ENCODE data around the gene LIPG. TPM values are rescaled to one million over a fixed set of nuclear protein-coding genes. Genes with fewer than 3 reads are reported as not detected.

LIPG gene
- total and polyA plus RNA-seq, 9 of the 15 experiments (the other 6 are each of a cell fraction or from before 2014, with no cell fraction given), result 0.76 to 1.8 (median 1.3) TPM

- Histone ChIP-seq H3K4me3 (no peak overlapping the region), H3K27me3 (ENCODE audit: control insufficient read depth in 2 of 2, insufficient read depth in 2 of 2, low read length in 2 of 2) (peaks cover 0 to 21% of the 10 kb centered on the region in 2 experiments; a peak in 3 of 5 replicates), H3K9me1 (ENCODE audit: control insufficient read depth, insufficient read depth, low read length) (no peaks in the 10 kb centered on the region), H3K9me3 (replicated peaks; ENCODE audit: control insufficient read depth, insufficient read depth, low read depth, low read length) (no peaks in the 10 kb centered on the region), H4K20me1 (replicated peaks; ENCODE audit: control insufficient read depth, insufficient read depth, low read length) (no peaks in the 10 kb centered on the region), H3K9ac (ENCODE audit: insufficient read depth in 1 of 2, low read depth in 2 of 2, low read length in 2 of 2) (no peak overlapping the region), H3K27ac (ENCODE audit: extremely low read depth, low read depth, low read length) (no peak overlapping the region), H2AFZ (ENCODE audit: low read depth, low read length) (no peak overlapping the region), H3K79me2 (ENCODE audit: control insufficient read depth, insufficient read depth, low read length) (no peaks in the 10 kb centered on the region), H3K4me2 (ENCODE audit: insufficient read depth, low read length) (no peak overlapping the region), H3K4me1 (replicated peaks in 1 of 2; ENCODE audit: control insufficient read depth in 2 of 2, insufficient read depth in 2 of 2, low read length in 2 of 2) (peaks cover 0 to 23% of the 10 kb centered on the region in 2 experiments; a peak in 3 of 5 replicates), H3K36me3 (ENCODE audit: control insufficient read depth, insufficient read depth, low read length) (no peaks in the 10 kb centered on the region)
- FAIRE-seq, result no peak
- in situ Hi-C loops (cut with MboI) (no loop called here), intact Hi-C loops (cut with micrococcal nuclease) (loop anchor here (2.0 to 10.0 kb wide), 2 partner anchors 48 to 206 kb away; no protein-coding TSS in a partner anchor)
- TF ChIP-seq STAG1 (CRISPR knock-in tag; IDR thresholded peaks at IDR 0.05; ENCODE audit: borderline replicate concordance) (no peak), FOXJ3 (CRISPR knock-in tag; IDR thresholded peaks at IDR 0.05) (no peak), RBM34 (IDR thresholded peaks at IDR 0.05; ENCODE audit: borderline replicate concordance, insufficient read depth, low read length) (no peak), TAF15 (IDR thresholded peaks at IDR 0.05; ENCODE audit: low read depth, low read length) (no peak), ID3 (CRISPR knock-in tag; IDR thresholded peaks at IDR 0.05) (no peak), ID3 (tag; IDR thresholded peaks at IDR 0.05) (no peak)
- ChIA-PET POLR2A (interaction anchor here (0.6 kb wide), 1 partner anchor 41 kb away, joined by 4 read pairs; no protein-coding TSS in a partner anchor), CTCF (ENCODE audit: low intra/inter-chr PET ratio) (no interaction called here)
- no TSS peak for BruUV-seq (replicated peaks)
- DNase-seq (ENCODE audit: extremely low read depth in 1 of 4, low spot score in 3 of 4), result no peak
- WGBS (ENCODE audit: insufficient coverage, low coverage, missing lambda C conversion rate), result 0% methylated on average over 2 of the region's 3 CpGs
- no peak for ATAC-seq
These were observed 3.5 kb upstream of the LIPG start for GRCh38 chr18:49558356-49558755.

Measured in K562 (cell line).